IMR-90 (cell line): ENCODE results near the gene EIF4EBP2.

ENCODE experiments used
- MXI1 ChIP-seq: IDR thresholded peaks from 2 replicates; pipeline ENCODE4 v1.6.1; 2012; ENCODE audit warnings: low read depth, mild to moderate bottlenecking, low read length, moderate library complexity, borderline replicate concordance
- POLR2A ChIP-seq: IDR thresholded peaks from 2 replicates; pipeline ENCODE4 v1.6.1; 2012; ENCODE audit warnings: mild to moderate bottlenecking, low read depth, low read length
- RAD21 ChIP-seq: IDR thresholded peaks from 2 replicates; pipeline ENCODE4 v1.6.1; 2012; ENCODE audit warnings: low read length, improper control_type of control experiment
- SMC3 ChIP-seq: fragments of 150-350 bp; IDR thresholded peaks from 2 replicates; pipeline ENCODE4 v1.6.1; 2016; ENCODE audit warnings: low read depth, mild to moderate bottlenecking, antibody characterized with exemption, low read length, moderate library complexity
- TF ChIP-seq, protein P1 (sequence below): conservative IDR thresholded peaks from 2 replicates; pipeline ENCODE4 v1.5.1; 2012; ENCODE audit warnings: mild to moderate bottlenecking, low read depth, low read length, improper control_type of control experiment
- TF ChIP-seq, protein P2 (sequence below): fragments of 150-350 bp; IDR thresholded peaks from 2 replicates; pipeline ENCODE4 v1.6.1; 2017; ENCODE audit warnings: mild to moderate bottlenecking, antibody characterized with exemption, low read length, low read depth

DNA sequence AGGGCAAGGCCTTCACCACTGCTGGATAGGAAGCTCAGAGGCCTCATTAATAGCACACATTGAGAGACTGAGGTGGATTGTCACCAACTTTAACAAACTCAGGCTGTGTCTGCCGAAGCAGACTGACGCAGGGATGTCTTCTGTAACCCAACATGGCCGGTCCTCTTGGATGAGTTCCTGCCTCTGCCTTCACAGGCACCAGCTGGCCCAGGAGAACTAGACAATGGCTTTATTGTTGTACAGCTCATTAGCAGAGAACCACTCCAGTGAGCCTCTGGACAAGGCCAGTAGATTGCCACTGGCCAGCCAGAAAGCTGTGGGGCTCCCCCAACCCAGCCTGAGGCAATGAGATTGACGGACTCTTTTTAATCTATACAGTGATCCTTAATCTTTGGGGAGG lies 28.2 kb downstream of the EIF4EBP2 start:
- TF ChIP-seq, protein P1, sequence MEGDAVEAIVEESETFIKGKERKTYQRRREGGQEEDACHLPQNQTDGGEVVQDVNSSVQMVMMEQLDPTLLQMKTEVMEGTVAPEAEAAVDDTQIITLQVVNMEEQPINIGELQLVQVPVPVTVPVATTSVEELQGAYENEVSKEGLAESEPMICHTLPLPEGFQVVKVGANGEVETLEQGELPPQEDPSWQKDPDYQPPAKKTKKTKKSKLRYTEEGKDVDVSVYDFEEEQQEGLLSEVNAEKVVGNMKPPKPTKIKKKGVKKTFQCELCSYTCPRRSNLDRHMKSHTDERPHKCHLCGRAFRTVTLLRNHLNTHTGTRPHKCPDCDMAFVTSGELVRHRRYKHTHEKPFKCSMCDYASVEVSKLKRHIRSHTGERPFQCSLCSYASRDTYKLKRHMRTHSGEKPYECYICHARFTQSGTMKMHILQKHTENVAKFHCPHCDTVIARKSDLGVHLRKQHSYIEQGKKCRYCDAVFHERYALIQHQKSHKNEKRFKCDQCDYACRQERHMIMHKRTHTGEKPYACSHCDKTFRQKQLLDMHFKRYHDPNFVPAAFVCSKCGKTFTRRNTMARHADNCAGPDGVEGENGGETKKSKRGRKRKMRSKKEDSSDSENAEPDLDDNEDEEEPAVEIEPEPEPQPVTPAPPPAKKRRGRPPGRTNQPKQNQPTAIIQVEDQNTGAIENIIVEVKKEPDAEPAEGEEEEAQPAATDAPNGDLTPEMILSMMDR, result no peak
- TF ChIP-seq POLR2A (no peak), RAD21 (no peak), MXI1 (no peak), SMC3 (no peak)
- TF ChIP-seq, protein P2, sequence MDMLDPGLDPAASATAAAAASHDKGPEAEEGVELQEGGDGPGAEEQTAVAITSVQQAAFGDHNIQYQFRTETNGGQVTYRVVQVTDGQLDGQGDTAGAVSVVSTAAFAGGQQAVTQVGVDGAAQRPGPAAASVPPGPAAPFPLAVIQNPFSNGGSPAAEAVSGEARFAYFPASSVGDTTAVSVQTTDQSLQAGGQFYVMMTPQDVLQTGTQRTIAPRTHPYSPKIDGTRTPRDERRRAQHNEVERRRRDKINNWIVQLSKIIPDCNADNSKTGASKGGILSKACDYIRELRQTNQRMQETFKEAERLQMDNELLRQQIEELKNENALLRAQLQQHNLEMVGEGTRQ, result no peak
